Measurements from ENCODE around the gene GAB3. TPM values are rescaled to one million over a fixed set of nuclear protein-coding genes. Genes with fewer than 3 reads are reported as not detected.
"Not testable (repeated sequence)": the region's sequence is repeated elsewhere in the genome, so short reads cannot be mapped to it uniquely, and the experiment has no call there.

The GAB3 gene
- total RNA-seq, 1 donor from 2014 or later: 0.14 TPM

DNA sequence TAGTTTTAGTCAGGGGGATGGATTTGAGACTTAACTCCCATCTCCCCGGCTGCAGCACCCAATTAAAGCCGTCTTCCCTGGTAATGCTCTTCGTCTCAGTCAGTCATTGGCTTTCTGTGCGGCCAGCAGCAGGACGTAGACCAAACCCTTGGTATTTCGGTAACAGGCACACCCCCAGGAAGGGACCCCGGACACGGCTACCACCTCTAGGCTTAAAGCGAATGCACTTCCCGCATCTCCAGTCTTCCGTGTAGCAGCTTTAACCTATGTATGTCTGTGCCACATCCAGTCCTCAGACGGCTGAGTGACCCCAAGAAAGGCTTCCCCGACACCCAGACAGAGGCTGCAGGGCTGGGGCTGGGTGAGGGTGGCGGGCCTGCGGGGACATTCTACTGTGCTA, 96.0 kb downstream of the GAB3 start:
- H3K4me3 Mint-ChIP-seq (ENCODE audit: low read depth): no peak overlapping the region
- H3K27me3 Mint-ChIP-seq: no peaks in the 10 kb centered on the region
- no peaks in the 10 kb centered on the region for H3K36me3 Mint-ChIP-seq (ENCODE audit: insufficient read depth)
- H3K9me3 Mint-ChIP-seq (ENCODE audit: low read depth): peaks cover 13% of the 10 kb centered on the region
- no peak overlapping the region for H3K27ac Mint-ChIP-seq
- no peaks in the 10 kb centered on the region for H3K4me1 Mint-ChIP-seq (ENCODE audit: low read depth)
- TF ChIP-seq, protein P1, sequence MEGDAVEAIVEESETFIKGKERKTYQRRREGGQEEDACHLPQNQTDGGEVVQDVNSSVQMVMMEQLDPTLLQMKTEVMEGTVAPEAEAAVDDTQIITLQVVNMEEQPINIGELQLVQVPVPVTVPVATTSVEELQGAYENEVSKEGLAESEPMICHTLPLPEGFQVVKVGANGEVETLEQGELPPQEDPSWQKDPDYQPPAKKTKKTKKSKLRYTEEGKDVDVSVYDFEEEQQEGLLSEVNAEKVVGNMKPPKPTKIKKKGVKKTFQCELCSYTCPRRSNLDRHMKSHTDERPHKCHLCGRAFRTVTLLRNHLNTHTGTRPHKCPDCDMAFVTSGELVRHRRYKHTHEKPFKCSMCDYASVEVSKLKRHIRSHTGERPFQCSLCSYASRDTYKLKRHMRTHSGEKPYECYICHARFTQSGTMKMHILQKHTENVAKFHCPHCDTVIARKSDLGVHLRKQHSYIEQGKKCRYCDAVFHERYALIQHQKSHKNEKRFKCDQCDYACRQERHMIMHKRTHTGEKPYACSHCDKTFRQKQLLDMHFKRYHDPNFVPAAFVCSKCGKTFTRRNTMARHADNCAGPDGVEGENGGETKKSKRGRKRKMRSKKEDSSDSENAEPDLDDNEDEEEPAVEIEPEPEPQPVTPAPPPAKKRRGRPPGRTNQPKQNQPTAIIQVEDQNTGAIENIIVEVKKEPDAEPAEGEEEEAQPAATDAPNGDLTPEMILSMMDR (IDR thresholded peaks at IDR 0.05; ENCODE audit: unreplicated experiment): no peak
- no peak for DNase-seq (ENCODE audit: low spot score, unreplicated experiment)

DNA sequence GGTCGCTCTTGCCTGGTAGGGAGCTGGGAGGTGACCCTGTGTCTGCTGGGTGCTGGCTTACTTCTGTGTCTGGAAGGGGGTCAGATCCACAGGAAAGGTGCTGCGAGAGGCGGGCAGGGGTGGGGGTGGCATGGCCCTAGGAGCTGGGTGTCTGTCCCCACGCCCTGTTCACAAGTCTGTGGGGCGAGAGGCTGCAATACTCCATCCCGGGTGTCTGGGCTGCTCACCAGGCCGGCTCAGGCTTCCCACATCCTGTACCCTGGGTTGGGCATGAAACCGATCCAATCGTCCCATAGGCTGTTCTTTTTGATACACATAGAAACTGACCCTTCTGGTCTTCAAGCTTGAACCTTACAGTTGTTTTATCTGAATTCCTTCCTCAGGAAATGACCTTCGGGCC, 96.5 kb downstream of the GAB3 start:
- no peak for DNase-seq (ENCODE audit: low spot score, unreplicated experiment)
- peaks cover 13% of the 10 kb centered on the region for H3K9me3 Mint-ChIP-seq (ENCODE audit: low read depth)

DNA sequence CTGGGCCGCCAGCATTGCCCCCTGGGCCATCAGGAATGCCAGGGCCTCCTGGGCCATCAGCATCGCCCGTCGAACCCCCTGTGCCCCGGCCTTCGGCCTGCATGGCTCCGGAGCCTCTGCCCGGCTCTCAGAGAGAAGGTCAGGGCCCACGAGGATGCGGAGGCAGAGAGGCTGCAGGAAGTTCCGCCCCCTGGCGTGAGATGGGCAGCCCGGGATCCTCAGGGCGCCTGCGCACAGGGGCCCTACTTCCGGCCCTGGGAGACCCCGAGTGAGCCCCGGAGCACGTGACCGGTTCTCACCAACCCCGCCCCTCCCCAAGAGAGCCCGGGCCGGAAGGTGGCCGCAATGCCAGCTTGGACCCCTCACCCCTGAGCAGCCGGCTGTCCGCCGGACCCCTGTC, 97.5 kb downstream of the GAB3 start, which contains the start of gene CTAG2:
CTAG2 (minus strand) TSS at position 167 of the 400 bp plus-strand sequence; CDS start at position 103, 64 bp downstream.
- not testable (repeated sequence) for DNase-seq (ENCODE audit: low spot score, unreplicated experiment); H3K4me1 Mint-ChIP-seq (ENCODE audit: low read depth); H3K27ac Mint-ChIP-seq; H3K36me3 Mint-ChIP-seq (ENCODE audit: insufficient read depth); H3K4me3 Mint-ChIP-seq (ENCODE audit: low read depth); H3K27me3 Mint-ChIP-seq; H3K9me3 Mint-ChIP-seq (ENCODE audit: low read depth)

More for the DNA sequence above, 96.5 kb downstream of the GAB3 start:
- TF ChIP-seq, protein P1 (IDR thresholded peaks at IDR 0.05; ENCODE audit: unreplicated experiment): no peak
- Mint-ChIP-seq H3K27me3 (no peaks in the 10 kb centered on the region), H3K27ac (no peak overlapping the region), H3K4me3 (ENCODE audit: low read depth) (no peak overlapping the region), H3K4me1 (ENCODE audit: low read depth) (no peaks in the 10 kb centered on the region), H3K36me3 (ENCODE audit: insufficient read depth) (no peaks in the 10 kb centered on the region)

DNA sequence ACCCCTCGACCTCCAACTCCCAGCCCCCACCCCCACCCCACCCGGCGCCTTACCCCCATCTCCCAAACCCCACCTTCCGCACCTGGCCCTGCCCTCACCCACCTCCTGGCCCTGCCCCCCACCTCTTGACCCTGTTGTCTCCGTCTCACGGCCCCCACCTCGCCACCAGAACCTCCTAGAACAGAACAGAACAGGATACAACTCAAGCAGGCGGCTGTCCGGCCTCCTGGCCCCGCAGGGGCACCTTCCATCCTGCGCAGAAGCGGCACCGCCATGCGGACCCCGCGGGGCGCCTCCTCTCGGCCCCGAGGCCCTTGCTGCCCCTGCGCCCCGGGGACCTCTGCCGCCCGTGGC, 97.9 kb downstream of the GAB3 start:
- H3K9me3 Mint-ChIP-seq (ENCODE audit: low read depth): peaks cover 8% of the 10 kb centered on the region
- DNase-seq (ENCODE audit: low spot score, unreplicated experiment): no peak
- TF ChIP-seq, protein P1 (IDR thresholded peaks at IDR 0.05; ENCODE audit: unreplicated experiment): no peak
- H3K4me3 Mint-ChIP-seq (ENCODE audit: low read depth): no peak overlapping the region
- H3K36me3 Mint-ChIP-seq (ENCODE audit: insufficient read depth): no peaks in the 10 kb centered on the region
- no peaks in the 10 kb centered on the region for H3K27me3 Mint-ChIP-seq
- no peaks in the 10 kb centered on the region for H3K4me1 Mint-ChIP-seq (ENCODE audit: low read depth)
- no peak overlapping the region for H3K27ac Mint-ChIP-seq

DNA sequence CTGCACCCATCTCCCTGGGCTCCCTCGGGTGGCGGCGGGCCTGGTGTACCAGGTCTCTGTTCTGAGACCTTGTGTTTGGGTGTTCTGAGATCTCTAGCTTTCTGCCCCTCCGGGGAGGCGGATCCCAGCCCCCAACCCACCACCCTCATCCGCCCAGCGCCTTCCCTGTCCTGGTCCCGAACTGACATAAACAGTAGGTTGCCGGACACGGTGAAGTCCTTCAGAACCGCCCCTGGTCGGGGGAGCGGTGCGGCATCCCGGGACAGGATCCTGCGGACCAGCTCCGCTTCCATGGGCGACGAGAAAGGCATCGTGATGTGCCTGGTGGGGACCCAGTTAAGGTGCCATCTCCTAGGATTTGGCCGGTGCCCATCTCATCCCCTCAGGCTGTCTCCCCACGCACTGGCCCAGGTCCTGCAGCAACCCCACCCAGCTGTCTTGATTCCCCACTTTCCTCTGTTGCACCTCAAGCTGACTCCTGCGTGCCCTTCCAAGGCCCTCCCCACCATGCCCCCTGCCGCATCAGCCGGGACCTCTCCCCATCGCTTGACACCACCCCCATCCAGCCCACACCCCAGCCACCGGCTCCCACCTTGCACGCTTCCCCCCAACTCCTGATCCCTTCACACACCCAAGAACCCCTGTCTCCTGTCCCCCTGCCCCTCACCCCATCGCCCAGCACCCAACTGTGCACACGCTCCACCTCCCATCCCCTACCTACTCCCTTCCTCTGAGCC, 98.4 kb downstream of the GAB3 start:
- H3K36me3 Mint-ChIP-seq (ENCODE audit: insufficient read depth): no peaks in the 10 kb centered on the region
- TF ChIP-seq, protein P1 (IDR thresholded peaks at IDR 0.05; ENCODE audit: unreplicated experiment): no peak
- H3K9me3 Mint-ChIP-seq (ENCODE audit: low read depth): peaks cover 8% of the 10 kb centered on the region
- H3K4me3 Mint-ChIP-seq (ENCODE audit: low read depth): no peak overlapping the region
- H3K4me1 Mint-ChIP-seq (ENCODE audit: low read depth): no peaks in the 10 kb centered on the region
- no peak for DNase-seq (ENCODE audit: low spot score, unreplicated experiment)
- no peaks in the 10 kb centered on the region for H3K27me3 Mint-ChIP-seq
- H3K27ac Mint-ChIP-seq: no peak overlapping the region

DNA sequence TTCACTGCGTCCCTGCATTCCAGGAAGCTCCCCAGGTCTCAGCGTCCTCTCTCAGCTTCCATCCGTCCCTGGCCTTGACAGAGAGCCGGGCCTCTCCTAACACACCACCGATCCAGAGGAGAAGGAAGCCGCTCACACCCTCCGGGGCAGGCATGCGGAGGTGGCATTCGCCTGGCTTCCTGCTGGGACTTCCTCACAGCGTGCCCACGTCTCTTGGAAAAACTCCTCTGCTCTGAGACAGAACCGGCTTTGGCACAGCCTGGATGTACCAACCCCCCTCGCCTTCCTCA, 100.7 kb downstream of the GAB3 start:
- H3K9me3 Mint-ChIP-seq (ENCODE audit: low read depth): peaks cover 4% of the 10 kb centered on the region
- no peak overlapping the region for H3K4me3 Mint-ChIP-seq (ENCODE audit: low read depth)
- H3K27ac Mint-ChIP-seq: no peak overlapping the region
- TF ChIP-seq, protein P1 (IDR thresholded peaks at IDR 0.05; ENCODE audit: unreplicated experiment): no peak
- no peaks in the 10 kb centered on the region for H3K36me3 Mint-ChIP-seq (ENCODE audit: insufficient read depth)
- no peaks in the 10 kb centered on the region for H3K27me3 Mint-ChIP-seq
- no peaks in the 10 kb centered on the region for H3K4me1 Mint-ChIP-seq (ENCODE audit: low read depth)
- DNase-seq (ENCODE audit: low spot score, unreplicated experiment): no peak

Data from progenitor cell of endocrine pancreas (in vitro differentiated cells).